Dermis microvascular lymphatic vessel endothelial cell (primary cell): ENCODE data around the gene QRFP. TPM values are rescaled to one million over a fixed set of nuclear protein-coding genes. Genes with fewer than 3 reads are reported as not detected.
A peak's percentile ranks its signal among the peaks of the same experiment; 100 is the strongest.
"Not testable (repeated sequence)": the region's sequence is repeated elsewhere in the genome, so short reads cannot be mapped to it uniquely, and the experiment has no call there.

Source experiments
- DNase-seq, 2 donors: peaks; one replicate each; pipeline versions ENCODE4 v3.0.0 to v3.0.0-alpha.2; 2010; ENCODE audit warnings: low read depth in 2 of 2
- total RNA-seq: library from RNA; depleted of rRNA; stranded (reverse); fragments of >200 nt; gene quantifications from 2 replicates; pipeline ENCODE4 v1.2.1, GENCODE V29; 2014

Gene QRFP
- total RNA-seq, 1 donor from 2014 or later, result not detected

DNA sequence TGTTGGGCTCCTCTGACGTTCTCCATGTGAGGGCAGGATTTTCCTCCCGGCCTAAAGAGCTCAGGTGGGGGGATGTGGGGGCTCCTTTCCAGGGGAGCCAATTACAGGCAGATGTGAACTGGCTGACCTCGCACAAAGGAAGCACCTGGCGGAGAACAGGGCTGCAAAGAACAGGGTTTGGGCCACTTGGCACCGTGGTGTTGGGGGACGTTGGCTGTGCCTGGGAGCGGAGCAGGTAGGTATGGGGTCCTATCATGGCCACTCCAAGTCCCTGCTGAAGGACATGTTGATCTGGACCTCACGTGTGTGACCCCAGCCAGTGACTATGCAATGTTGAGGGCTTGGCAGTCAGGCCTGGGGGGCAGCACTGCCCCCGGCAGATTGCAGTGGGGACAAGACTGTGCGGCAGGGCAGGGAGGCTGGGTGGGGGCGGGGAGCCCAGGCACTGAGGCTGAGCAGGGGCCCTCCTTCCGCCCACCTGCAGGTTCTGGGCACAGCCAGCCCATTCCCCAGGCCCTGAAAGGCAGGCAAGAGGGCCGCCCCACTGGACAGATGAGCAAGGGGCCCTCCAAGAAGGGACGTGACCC, 23.0 kb upstream of the QRFP start:
- DNase-seq, result no peak

GRCh38 chr9:130918826-130919558, 22.4 kb upstream of the QRFP start:
- no peak for DNase-seq

GRCh38 chr9:130918101-130918825, 21.7 kb upstream of the QRFP start:
- no peak for DNase-seq

DNA sequence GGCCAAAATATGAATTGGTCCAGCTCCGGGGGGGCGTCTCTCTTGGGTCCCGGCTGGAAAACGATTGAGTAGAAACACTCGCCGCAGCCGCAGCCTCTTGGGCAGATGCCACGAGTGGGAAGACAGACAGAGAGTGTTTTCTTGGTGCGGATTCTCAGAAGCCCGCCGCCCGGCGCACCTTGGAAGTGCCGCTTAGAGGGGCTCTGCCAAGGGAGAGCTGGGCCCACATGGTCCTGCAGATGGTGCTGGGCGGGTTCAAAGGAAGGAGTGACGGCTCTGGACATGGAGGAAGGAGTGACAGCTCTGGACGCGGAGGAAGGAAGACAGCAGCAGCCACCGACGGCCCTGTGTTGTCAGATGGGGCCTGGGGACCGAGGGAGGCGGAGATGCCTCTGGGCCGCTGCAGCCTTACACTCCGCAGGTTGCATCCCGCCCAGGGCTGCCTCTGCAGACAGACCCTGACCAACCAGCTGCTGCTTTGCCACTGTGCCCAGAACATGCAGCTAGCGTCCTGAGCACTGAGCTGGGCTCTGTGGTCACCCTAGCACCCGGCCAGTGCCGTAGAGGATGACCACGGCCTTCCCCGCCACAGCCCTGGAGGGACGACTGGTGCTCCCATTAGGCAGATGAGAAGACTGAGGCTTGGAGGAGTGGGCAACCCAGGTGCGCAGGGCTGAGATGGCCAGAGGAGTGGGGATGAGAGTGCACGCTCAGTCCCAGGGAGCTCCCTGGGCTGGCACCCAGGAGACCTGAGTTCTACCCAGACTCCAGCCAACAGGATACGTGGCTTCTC, 20.8 kb upstream of the QRFP start:
- no peak for DNase-seq

DNA sequence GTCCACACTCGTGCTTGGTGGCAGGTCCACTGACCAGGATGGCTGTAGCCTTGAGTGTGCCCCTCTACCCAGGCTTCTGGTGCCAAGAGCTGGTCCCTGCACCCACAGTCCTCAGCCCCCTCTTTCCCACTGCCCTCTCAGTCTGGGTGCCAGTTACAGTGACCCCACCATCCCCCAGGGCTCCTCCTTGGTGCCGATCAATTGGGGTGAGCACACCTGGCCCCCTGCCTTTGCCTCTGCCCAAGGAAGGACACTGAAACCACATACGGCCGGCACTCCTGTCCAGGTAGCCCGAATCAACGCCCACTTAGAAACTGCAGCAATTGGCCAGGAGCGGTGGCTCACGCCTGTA, 18.5 kb upstream of the QRFP start:
- DNase-seq, result no peak

- DNase-seq, result no peak
Measured at GRCh38 chr9:130914417-130915095, 17.9 kb upstream of the QRFP start.

DNA sequence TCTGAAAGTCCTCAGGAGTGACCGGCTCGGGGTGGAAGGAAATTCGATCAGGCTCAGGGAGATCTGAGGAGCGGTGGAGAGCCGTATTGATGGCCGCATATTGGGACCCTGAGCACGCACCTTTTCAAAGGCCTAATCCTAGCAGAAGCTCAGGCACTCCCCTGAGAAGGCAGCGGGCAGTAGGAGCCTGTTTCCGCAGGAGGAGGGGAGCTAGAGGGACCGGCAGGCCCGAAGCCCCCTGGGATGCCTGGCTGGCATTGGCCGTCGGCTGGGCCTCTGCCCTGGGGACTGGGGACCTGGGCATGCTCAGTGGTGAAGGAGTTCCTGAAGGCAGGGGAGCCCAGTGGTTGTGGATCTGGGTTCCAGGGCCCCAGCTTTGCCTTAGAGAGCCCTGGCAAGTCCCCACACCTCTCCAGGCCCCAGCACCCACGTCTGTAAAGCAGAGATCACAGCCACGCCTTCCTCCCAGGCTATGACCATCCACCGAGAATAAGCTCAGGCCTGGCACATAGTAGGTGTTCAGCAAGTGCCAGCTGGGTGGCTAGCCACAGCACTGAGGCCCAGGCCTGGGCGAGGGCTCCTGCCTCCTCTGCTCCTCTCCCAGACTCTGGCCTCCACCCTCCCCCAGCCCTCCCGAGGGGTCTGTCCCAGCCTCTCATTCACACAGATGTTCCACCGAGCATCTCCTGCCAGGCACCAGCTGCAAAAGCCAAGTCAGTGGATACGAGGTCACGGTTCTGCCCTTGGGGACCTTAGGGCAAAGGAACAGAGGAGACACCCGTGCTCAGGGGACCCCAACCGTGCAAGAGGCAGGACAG, 17.2 kb upstream of the QRFP start:
- DNase-seq, result no peak

DNA sequence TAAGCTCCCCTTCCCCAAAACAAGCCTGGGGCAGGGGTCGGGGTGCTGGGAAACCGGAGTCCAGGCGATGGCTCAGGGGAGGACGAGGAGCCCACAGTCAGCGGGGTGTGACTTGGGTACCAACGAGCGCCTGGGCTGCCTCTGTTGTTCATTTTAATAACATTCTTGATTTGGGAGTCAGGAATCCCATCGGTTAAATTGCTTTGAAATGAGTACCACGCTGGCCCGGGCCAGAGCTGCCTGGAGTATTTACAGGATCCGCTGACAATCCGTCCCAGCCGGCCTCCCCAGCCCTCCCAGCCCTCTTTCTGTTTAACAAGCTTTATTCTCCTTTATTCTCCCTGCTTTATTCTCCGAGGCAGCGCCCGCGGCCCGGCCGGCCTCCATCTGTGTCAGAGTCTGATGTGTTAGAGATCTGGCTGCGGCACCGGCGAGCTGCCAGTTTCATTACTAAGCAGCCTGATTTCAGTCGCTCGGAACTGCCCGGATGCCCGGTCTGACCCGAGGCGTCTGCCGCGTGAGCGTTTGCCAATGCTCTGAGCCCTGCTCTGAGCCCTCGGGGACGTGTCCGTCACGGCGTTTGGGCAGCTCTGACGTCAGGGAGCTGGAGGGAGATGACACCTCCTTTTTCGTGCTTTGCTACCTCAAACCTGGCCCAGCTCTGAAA, 16.5 kb upstream of the QRFP start:
- DNase-seq, result peak in 1 of 2 donors; percentile 79

- no peak for DNase-seq
Measured at GRCh38 chr9:130911254-130912049, 14.8 kb upstream of the QRFP start.

DNA sequence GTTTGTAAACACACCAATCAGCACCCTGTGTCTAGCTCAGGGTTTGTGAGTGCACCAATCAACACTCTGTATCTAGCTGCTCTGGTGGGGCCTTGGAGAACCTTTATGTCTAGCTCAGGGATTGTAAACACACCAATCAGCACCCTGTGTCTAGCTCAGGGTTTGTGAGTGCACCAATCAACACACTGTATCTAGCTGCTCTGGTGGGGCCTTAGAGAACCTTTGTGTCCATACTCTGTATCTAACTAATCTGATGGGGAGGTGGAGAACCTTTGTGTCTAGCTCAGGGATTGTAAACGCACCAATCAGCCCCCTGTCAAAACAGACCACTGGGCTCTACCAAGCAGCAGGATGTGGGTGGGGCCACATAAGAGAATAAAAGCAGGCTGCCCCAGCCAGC, 14.1 kb upstream of the QRFP start:
- DNase-seq, result not testable (repeated sequence)

- DNase-seq, result not testable (repeated sequence)
Measured at GRCh38 chr9:130910041-130910440, 13.4 kb upstream of the QRFP start.

GRCh38 chr9:130908878-130909355, 12.3 kb upstream of the QRFP start:
- DNase-seq, result no peak

- no peak for DNase-seq
Measured at GRCh38 chr9:130908146-130908877, 11.7 kb upstream of the QRFP start.

DNA sequence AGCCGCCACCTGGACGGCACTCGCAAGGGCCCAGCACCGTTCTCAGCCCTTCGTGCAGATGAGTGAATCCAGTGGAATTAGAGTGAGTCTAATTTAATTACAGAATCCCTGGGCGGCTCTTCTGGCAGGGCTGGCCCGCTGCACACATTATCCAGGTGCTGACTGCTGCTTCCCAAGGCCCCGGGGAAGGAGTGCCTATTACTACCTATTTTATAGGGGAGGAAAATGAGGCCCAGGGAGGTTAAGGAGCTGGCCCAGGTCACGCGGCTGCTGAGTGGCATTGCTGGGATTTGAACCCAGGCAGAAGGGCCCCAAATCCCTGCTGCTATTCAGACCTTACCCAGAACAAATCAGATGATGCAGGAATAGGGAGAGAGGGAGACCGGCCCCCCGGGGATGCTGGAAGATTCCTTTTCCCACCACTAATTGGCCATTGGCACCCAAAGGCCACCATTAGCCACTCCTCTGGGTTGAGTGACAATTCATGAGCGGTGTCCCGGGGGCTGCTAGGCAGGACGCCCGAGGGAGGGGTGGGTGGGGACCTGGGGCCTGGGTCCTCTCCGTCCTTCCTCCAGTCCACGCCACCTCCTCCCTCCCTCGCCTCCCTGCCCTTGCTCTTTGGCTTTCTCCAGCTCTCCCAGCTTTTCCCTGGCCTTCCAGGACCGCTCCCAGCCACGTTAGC, 10.3 kb upstream of the QRFP start:
- DNase-seq, result no peak

DNA sequence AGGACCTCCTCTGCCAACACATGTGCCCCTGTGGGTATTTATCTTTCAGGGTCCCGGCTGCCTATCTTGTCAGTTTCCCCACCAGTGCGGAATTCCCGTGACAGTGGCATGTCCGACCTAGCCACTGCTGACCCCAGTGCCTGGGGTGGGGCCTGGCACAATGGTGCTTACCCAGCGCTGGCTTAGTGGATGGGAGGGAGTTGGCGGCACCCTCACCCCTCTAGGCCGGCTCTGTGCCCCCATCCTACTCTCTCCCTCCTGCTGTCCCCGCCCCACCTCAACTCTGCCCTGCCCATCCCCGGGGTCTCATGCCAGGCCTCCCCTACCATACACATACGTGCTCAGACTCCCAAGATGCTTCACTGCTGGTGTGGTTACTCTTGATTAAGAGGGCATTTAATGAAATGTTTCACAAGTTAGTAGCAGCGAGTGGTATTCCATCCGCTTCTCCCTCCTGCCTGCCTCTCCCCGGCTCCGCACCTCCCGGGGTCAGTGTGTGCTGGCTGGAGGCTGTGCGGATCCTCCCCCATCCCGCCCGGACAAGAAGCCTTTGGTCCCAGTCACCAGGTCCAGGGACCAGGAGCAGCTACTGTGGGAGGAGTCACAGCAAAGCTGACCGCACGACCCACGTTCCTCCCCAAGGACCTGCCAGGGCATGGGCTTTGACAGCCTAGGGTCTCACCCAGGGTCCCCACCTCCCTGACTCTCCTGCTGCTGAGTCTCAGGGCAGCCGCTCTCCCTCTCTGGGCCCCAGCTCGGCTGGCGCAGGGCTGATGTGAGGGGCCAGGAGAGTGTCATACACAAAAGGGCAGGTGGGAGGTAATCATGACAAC, 9.5 kb upstream of the QRFP start:
- no peak for DNase-seq

DNA sequence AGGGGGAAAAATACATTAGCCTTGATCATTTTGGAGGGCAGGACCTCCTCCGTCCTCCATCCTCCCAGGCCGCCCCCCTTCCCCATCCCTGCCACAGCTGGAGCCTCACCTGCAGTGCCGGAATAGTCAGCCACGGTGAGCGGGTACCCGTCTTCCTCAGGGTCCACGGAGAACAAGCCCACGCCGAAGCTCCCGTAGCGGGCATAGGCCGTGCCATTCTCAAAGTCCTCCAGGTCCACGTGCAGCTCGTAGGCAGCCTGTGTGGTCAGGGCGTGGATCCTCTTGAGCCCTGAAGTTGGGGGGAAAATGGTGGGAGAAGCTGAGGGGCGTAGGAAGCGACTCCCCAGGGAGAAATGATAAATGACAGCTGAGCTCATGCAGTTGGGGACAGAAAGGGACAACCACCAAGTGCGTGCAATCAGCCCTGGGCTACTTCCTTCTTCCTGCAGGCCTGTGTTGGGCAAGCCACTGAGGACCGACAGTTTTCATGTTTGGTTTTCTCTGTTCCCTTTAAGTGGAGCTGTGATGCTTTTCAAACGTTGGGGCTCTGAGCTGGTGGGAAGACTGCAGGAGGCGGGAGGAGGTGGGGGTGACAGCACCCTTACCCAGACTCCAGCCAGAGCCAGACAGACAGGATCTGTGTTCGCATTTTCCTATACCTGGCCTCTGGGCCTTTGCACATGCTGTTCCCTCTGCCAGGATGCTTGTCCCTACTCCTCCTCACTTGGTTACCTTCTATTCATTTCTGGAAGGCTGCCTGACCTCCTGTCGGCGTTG, 8.7 kb upstream of the QRFP start:
- no peak for DNase-seq
